Measurements from ENCODE around the gene TAOK3.
"Not testable (repeated sequence)": the region's sequence is repeated elsewhere in the genome, so short reads cannot be mapped to it uniquely, and the experiment has no call there.

The TAOK3 gene

GRCh38 chr12:118189741-118190191, 182.9 kb downstream of the TAOK3 start:
- DNase-seq, result no peak

DNA sequence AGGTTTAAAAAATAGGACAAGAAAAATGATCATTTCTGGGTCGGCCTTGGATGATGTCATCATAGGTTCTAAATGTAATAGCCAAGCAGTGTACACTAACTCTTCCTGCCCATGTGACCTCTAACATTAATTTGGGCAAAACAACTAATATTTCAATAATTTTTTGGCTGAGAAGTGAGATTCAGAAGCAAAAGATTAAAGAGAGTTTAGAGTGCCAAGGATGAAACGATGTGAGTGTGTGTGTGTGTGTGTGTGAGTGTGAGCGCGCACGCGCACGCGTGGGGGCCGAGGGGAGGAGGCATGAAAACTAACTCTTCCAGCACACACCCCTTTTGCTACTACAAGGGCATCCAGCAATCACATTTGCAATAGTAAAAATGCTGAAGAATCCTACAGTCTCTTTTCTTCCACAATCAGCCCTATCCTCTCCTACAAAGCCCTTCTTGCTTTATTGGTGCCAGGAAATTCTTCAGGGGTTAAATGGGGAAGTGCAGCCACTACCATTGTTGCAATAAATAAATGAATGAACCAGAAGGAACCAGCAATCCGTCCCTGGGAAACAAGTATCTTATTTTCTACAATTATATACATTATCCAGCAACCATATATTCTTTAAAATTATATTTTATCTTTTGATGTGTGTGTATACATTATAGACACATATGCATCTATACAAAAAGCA, 183.9 kb downstream of the TAOK3 start:
- no peak for DNase-seq

DNA sequence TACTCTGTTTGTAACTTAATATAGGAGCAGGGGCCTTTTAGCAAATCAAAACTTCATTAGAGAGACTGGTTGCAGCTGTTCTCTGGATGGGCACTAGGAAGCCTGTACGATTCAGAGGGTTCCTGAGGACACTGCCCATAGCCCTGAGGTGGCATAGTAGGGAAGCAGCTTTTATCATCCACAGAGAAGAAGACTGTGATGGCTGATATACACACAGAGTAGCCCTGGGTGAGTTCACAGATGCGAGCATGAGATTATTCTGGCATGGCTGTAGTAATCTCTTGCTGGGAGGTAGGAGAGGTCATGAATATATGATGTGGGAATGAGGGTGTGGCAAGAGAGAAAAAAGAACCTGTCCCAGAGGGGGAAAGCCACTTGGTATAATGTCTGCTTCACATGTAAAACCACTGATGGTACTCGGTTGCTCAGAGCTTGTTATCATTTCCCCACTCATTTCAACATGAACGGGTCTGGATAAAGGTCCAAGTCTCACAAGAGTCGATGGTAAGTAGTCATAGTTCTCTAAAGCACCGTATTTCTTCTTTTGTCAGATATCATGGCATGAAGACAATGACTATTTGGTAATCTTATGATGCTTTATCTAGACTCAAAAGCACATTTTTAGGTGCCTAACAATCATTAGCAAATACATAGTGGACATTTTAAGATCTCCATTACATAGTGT, 184.8 kb downstream of the TAOK3 start:
- no peak for DNase-seq

DNA sequence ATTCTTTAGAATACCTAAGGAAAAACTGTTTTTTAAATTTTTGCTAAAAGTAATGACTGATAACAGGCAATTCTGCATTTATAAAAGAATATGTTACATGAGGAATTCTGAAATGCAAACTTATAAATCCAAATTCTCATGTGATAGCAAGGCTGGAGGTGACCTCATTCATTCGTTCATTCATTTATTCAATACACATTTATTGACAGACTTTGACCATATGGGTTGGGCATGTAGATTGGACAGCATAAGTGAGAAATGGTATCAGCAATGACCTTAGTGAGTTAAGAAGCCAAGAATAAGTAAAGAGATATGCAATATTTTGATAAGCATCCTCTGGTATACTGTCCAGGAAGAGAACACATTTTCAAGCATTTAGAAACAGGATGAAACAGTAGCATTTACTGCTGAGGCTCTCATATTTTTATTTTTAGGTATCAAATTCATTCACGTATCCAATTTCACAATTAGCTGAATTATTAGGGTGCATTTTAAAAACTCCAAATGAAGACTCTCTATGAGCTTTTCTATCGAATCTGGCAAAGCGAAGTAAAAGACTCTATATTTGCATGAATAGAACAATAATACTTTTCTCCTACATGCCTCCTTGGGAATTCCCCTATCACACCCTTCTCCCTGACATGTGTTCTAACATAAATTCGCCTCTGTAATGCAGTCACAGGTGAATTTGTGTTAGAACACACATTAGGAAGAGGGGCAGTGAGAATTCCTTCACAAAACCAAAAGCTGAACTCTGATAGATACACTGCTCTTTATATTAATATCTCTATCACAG, 186.9 kb downstream of the TAOK3 start:
- no peak for DNase-seq

DNA sequence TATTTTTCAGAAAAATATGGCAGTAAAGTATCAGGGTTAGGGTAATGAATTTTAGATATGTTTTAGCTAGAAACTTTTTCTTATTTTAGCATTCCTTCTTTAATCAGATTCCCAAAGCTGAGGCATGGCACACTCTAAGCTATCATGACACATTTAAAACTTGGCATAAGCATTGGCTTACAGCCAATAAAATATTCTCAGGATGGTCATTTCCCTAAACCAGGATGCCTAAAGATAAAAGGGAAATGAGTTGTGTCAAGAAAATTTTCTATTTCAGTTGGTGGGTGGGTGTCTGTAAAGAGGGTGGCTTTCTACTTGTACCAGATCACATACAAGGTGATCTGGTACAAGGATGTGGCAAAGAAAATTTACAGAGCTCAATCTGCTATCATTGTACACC, 189.0 kb downstream of the TAOK3 start:
- no peak for DNase-seq

DNA sequence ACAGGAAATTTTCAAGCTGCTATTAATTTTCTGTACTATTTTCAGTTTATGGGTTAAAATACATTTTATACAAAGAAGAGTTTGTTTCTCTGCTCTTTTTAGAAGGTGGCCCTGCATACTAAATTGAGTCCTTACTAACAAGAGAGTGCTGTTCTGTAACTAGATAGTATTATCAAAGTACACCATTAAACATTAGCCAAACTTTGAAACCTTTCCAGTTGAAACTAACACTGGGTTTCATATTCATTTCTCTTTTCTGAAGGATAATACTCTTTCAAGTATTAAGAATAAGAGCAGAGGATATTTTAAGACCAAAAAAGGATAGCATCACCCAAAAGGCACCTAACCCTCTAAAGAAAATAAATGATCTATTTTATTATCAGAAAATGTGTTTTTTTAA, 189.6 kb downstream of the TAOK3 start:
- no peak for DNase-seq

DNA sequence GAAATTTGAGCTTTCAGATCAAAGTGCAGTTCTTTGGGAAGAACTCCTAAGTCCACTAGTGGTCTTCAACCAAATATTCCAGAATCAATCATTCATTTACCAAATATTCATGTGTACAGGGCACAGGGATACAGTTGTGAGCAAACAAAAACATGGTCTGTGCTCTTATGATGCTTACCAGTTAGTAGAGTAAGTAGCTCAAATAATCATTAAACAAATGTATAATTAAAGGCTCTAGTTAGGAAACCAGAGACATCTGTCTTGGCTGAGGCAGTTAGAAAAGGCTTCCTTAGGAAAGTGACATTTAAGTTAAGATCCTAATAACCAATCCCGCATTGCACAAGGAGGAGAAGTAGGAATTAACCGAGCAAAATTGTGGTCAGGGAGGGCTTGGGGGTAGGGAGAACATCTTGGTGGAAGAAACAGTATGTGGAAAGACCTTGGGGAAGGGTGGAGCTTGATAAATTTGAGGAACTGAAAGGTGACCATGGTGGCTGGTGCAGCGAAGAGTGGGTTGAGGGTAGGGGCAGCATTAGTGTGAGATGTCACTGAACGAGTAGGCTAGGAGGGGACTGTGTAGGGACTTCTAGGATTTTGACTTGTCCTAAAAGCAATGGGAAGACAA, 196.8 kb downstream of the TAOK3 start:
- no peak for DNase-seq

DNA sequence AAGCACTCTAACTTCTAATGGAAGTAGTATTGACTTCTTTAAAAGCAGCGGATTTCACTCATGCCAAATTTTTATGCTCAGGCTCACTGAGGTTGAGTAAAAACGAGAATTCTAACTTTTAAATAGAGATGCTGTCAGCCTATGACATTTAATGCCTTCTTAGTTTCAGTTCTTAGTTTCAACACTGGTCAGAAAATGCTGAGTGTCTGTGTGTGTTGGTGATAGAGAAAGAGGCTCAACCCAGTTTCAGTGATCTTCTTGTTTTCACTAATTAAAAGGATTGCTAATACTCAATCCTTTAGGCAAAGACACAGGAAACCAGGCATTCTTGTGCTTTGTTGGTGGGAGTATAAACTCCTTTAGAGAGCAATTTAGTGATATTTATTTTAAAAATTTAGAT, 205.8 kb downstream of the TAOK3 start:
- no peak for DNase-seq

- DNase-seq, result no peak
Observed at GRCh38 chr12:118164798-118165486, 207.8 kb downstream of the TAOK3 start.

DNA sequence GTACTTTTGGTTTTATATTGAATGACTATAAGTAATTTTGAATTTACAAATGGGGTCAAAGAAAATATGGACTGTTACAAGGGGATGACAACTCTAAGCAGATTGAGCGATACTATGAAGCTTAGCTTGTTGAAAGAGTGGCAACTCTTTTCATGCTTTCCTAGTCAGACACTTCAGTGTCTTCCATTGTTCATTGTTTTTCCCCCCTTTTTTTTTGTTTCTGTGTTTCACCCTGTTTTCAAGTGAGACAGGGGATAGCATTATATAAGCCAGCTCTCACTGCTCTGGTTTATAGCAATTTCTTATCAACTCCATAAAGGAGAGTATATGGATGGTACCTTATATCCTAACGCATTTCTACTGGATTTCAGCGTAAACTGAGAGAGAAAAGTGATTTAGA, 212.2 kb downstream of the TAOK3 start:
- DNase-seq, result no peak

DNA sequence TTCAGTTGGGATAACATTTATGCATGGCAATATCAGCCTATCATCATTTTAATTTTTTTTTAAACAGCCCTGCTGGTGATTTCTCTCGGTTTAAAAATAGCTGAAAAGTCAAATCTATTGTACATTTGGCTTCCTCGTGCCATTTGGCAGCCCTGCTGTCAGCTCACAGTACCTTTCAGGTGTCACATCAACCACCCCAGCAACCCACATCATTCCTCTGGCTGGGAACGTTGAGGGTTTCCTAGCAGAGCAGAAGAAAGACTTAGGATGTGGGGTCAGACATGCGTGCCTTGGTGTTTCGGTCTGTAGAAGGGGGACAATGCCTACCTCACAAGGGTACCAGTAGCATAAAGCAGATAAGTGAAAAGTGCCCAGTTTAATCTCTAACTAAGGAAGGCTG, 221.0 kb downstream of the TAOK3 start:
- no peak for DNase-seq

DNA sequence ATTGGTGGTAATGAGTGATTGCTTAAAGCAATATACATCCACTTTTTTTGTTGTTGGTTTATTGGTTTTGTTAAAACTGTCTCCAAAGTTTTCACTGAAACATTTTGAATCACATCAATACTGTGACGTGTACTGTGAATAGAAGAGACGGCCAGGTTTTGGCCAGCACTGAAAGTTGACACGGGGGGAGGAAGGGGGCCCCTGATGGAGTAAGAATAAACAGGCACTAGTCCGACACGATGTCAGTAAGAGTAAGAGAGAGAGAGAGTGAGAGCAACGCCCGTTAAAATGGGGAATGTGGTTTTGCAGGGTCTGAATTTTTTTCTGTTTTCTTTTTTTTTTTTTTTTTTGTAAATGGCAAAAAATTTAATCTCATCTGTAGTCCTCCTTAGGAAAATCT, 222.1 kb downstream of the TAOK3 start:
- no peak for DNase-seq

GRCh38 chr12:118148287-118148686, 224.4 kb downstream of the TAOK3 start:
- DNase-seq, result no peak

- DNase-seq, result no peak
Observed at GRCh38 chr12:118145798-118146156, 226.9 kb downstream of the TAOK3 start.

DNA sequence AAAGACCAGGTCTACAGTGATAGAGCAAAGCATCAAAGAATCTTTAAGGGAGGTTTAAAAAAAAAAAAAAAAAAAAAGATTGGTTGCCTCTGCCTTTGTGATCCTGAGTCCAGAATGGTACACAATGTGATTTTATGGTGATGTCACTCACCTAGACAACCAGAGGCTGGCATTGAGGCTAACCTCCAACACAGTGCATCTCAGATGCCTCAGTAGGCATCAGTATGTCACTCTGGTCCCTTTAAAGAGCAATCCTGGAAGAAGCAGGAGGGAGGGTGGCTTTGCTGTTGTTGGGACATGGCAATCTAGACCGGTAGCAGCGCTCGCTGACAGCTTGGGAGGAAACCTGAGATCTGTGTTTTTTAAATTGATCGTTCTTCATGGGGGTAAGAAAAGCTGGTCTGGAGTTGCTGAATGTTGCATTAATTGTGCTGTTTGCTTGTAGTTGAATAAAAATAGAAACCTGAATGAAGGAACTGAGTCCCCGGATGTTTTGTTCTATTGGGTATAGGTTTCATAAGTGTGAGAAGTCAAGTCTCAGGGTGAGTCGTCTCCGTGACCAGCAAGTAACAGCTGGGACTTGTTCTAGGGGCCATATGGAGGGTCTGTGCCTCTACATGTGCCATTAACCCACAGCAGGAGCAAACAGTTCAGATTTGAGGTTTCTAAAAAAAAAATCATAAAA, 227.5 kb downstream of the TAOK3 start:
- no peak for DNase-seq

- no peak for DNase-seq
Observed at GRCh38 chr12:118144499-118144898, 228.2 kb downstream of the TAOK3 start.

- DNase-seq, result no peak
Observed at GRCh38 chr12:118140825-118141224, 231.9 kb downstream of the TAOK3 start.

DNA sequence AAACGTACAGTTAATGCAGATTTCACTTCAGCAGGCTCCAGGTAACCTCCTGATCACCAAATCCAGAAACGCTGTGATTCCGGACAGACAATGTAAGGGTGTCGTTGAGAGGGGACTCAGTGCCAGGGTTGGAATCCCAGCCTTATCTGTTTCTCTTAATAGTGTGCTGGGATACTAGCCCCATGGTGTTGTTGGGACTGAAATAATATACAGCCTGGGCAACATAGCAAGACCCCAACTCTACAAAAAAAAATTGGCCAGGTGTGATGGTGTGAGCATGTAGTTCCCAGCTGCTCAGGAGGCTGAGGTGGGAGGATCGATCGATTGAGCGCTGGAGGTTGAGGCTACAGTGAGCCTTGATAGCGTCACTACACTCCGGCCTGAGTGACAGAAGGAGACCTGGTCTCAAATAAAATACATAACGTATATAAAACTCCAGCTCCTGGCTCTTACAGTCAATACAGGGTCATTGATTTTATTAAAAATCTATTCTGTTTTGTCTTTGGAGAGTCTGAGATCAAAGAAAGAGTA, 235.5 kb downstream of the TAOK3 start:
- no peak for DNase-seq

- peak; percentile 67 for DNase-seq
Observed at GRCh38 chr12:118136559-118137003, 236.1 kb downstream of the TAOK3 start.

GRCh38 chr12:118135788-118136558, 236.7 kb downstream of the TAOK3 start, which contains the start of gene PEBP1:
Gene PEBP1 (plus strand): TSS chr12:118136124. CDS start chr12:118136210, 86 bp downstream.
- peak; percentile 97 for DNase-seq

DNA sequence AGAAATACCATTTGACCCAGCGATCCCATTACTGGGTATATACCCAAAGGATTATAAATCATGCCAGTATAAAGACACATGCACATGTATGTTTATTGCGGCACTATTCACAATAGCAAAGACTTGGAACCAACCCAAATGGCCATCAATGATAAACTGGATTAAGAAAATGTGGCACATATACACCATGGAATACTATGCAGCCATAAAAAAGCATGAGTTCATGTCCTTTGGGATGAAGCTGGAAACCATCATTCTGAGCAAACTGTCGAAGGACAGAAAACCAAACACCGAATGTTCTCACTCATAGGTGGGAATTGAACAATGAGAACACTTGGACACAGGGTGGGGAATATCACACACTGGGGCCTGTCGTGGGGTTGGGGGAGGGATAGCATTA, 243.3 kb downstream of the TAOK3 start:
- not testable (repeated sequence) for DNase-seq

Data from stimulated activated CD4-positive, alpha-beta T cell treated with anti-CD3 and anti-CD28 coated beads, Interleukin-15, amount 100 ng/mL, for 24 hours (primary cell).